RPMI7951 (cell line): Measurements from ENCODE around the gene TPST2. TPM values are rescaled to one million over a fixed set of nuclear protein-coding genes. Genes with fewer than 3 reads are reported as not detected.

ENCODE experiments used
- total RNA-seq: library from RNA; depleted of rRNA; stranded (reverse); fragments of >200 nt; shearing (Covaris generic); gene quantifications from 2 replicates; pipeline ENCODE4 v1.2.3, GENCODE V29; 2014; rRNA removed

TPST2 gene
- total RNA-seq, 1 experiment from 2014 or later, result 54.2 TPM

Other genes with a start within 250 kb of the TPST2 start
- gene ASPHD2, start 160.9 kb downstream of the TPST2 start, total RNA-seq, result 1.4 and 2.2 TPM in 2 replicates
- gene HPS4, start 106.3 kb downstream of the TPST2 start, total RNA-seq, result 18.5 and 19.3 TPM in 2 replicates
- 15.0 and 23.0 TPM in 2 replicates for gene SRRD, start 106.3 kb downstream of the TPST2 start, total RNA-seq
- gene TFIP11, start 77.7 kb downstream of the TPST2 start, total RNA-seq, result 21.6 and 28.3 TPM in 2 replicates
- gene CRYBB1, start 27.9 kb upstream of the TPST2 start, total RNA-seq, result 0.12 TPM in 1 of 2 replicates, not detected in the other
- not detected in 2 replicates for gene CRYBA4, start 31.8 kb upstream of the TPST2 start, total RNA-seq
- 0.39 and 0.48 TPM in 2 replicates for gene MIAT, start 67.5 kb upstream of the TPST2 start, total RNA-seq